OCI-LY3 (cell line): ENCODE results near the gene DIAPH2.

Experiments
- CTCF ChIP-seq: fragments of 200-600, 300-600 bp; sonication (generic); IDR thresholded peaks from 2 replicates; pipeline ENCODE4 v1.5.1; 2014; ENCODE audit warnings: antibody characterized with exemption, low read length, low read depth
- EZH2phosphoT487 ChIP-seq: fragments of 200-600 bp; shearing (Covaris generic); IDR thresholded peaks from 2 replicates; pipeline ENCODE4 v1.6.1; 2018; ENCODE audit warnings: antibody characterized with exemption, mixed run types, low read depth

GRCh38 chrX:97479106-97479890 is 794.7 kb downstream of the DIAPH2 start:
- no peak for TF ChIP-seq CTCF
- TF ChIP-seq EZH2phosphoT487, result no peak
